Activated CD4-positive, CD25-positive, alpha-beta regulatory T cell treated with anti-CD3 and anti-CD28 coated beads, Interleukin-2, amount 50 U/mL, for 16 hours (primary cell): ENCODE data around the gene ENDOG.
"Not testable (repeated sequence)": the region's sequence is repeated elsewhere in the genome, so short reads cannot be mapped to it uniquely, and the experiment has no call there.

Experiments
- DNase-seq: peaks from one replicate; pipeline ENCODE4 v3.0.0-alpha.2; 2020; ENCODE audit warnings: low read depth, low spot score

Gene ENDOG

DNA sequence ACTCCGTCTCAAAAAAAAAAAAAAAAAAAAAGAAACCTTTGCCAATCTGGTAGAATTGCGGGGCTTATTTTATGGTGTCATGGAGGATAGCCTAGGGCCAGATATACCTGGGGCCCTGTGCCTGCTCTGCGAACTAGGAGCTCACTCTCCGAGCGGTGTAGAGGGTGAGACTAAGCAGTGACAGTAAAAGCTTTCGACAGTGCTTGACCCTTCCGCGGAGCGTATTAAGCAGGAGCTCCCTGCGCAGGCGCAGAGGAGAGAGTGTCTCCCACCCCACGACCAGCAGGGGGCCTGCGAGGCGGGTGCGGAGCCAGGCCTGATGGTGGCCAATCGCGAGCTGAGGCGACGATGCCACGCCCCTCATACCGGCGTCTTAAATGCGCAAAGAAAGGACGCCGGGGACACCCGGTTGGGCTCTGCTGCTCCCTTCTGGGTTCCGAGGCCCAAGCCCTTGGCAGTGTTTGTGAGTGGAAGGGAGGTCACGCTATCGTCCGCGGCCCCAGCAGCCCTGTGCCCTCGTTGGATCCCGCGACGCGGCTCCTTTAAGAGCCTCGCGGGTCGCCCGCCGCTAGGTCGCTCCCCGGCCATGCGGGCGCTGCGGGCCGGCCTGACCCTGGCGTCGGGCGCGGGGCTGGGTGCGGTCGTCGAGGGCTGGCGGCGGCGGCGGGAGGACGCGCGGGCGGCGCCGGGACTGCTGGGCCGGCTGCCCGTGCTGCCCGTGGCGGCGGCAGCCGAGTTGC lies at the start of gene ENDOG:
Gene ENDOG, plus strand, starts transcription at position 402 of the 740 bp plus-strand sequence. Its CDS starts 185 bp downstream, at position 587.
- peak; percentile 96 for DNase-seq

DNA sequence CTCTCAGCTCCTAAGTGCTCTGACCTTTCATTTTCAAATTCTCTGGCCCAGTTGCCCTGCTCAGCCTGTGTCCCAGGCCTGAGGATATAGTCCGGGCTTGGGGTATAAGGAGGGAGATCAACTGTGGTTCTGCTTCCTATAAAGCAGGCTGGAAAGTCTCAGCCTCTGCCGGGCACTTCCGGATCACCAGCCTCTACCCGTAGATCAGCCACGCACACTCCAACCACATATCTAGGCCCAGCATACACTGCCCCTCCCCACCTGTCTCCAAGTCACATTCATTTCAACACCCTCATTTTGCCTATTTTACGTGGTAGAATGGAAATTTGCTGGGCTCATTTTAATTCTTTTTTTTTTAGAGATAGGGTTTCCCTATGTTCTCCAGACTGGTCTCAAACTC lies 49.7 kb upstream of the ENDOG start:
- DNase-seq = no peak

DNA sequence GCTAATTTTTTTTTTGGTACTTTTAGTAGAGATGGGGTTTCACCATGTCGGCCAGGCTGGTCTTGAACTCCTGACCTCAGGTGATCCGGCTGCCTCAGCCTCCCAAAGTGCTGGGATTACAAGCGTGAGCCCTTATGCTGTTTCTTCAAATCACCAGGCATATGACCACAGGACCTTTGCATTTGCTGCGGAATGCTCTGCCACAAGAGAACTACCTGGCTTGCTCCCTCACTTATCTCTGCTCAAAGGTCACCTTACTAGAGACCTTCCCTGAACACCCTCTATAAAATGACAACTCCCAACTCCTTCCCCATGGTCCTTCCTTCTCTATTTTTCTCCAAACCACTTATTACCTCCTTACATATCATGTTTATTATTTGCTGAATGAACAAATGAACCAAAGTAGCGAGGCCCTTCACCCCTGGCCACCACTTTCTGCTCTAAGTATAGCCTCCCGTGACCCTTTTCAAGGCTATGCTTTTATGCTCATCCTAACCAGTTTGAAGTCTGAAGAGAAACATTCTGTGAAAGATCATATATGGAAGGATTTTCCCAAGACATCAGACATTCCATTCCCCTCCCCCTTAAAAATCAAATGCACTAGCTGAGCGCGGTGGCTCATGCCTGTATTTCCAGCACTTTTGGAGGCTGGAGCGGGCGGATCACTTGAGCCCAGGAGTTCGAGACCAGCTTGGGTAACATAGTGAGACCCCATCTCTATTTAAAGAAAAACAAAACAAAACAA lies 47.8 kb upstream of the ENDOG start:
- DNase-seq = no peak

DNA sequence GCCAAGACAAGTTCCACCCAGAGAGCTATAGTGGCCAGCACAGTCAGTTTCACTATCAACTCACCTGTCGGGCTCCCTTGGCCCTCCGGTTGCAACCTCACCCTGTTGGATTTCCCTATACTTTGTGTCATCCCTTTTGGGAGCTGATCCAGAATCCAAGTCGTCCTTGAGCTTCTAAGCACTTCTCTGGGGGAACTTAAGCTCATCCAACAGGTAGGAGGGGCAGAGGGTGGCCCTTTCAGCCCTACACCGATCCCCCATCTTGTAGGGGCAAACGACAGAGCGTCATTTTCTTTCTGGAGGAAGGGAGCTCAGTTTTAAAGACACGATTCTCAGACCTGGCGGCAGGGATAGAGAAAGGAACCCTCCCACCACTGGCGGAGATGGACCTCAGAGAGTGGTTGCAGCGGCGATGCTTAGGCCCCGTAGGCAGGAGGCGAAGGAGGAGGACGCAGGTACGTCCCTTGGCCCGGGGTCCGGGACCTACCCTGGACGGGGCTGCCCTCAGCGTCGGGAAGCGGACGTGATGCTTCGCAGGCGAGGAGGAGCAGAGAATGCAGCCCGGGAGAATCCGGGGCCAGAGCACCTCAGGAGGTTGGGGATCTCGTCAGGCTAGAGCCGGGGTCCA lies 47.1 kb upstream of the ENDOG start:
- no peak for DNase-seq

DNA sequence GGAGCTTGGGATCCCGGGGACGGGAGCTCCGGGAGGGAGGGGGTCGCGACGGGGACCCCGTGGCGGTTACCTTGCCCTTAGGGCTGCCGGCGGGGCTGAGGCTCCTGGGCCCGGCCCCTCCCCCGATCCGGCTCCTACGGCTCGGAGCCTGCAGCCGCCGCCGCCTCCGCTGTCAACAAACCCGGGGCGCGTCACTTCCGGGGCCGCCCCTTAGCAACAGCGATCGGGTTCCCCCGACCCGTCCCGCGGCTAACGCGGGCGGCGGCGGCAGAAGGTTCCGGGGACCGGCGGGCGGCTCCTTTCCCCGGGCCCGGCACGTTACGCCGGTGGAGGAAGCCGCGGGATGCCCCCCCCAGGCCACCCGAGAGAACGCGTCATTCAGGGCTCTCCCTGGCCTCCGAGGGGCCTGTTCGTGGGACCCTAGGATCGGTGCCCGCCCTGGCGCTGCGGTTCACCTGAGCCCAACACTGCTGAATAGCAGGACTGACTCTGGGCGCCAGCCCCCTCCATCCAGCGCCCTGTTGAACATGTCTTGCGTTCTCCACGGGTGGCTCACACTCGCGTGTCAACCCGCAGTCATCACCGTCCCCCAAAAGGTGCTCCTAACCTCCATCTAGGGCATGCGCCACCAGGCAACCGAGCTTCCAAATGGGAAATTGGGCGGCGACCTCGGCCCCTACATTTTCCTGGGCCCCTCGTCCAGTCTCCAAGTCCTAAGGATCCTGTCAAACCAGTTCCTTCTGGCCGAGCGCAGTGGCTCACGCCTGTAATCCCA lies 46.4 kb upstream of the ENDOG start, which contains the start of gene ZER1:
Gene ZER1, minus strand, starts transcription at position 183 of the 775 bp plus-strand sequence. CDS start 16,362 bp downstream, outside the sequence.
- peak; percentile 85 for DNase-seq

DNA sequence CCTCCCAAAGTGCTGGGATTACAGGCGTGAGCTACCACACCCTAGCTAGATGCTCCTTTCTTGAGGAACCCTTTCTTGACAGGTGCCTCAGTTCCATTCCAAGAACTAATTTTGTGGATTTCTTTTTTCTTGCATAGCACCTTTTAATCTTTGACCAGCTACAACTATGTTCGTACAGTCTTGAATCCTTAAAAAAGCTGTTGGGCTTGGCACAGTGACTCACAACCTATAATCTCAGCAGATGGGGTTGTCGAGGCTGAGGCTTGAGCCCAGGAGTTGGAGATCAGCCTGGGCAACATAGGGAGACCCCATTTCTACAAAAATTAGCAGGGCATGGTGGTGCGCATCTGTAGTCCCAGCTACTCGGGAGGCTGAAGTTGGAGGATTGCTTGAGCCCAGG lies 45.3 kb upstream of the ENDOG start:
- DNase-seq = no peak

DNA sequence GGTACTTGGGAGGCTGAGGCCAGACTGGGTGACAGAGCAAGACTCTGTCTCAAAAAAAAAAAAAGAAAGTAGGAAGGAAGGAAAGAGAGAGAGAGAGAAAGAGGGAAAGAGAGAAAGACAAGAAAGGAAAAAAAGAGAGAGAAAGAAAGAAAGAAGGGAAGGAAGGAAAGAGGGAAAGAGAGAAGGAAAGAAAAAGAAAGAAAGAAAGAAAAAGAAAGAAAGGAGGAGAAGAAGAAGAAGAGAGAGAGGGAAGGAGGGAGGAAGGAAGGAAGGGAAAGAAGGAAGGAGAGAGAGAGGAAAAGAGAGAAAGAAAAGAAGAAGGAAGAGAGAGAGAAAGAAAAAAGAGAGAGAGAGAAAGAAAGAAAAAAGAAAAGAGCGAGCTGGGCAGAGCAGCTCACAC lies 43.5 kb upstream of the ENDOG start:
- no peak for DNase-seq

DNA sequence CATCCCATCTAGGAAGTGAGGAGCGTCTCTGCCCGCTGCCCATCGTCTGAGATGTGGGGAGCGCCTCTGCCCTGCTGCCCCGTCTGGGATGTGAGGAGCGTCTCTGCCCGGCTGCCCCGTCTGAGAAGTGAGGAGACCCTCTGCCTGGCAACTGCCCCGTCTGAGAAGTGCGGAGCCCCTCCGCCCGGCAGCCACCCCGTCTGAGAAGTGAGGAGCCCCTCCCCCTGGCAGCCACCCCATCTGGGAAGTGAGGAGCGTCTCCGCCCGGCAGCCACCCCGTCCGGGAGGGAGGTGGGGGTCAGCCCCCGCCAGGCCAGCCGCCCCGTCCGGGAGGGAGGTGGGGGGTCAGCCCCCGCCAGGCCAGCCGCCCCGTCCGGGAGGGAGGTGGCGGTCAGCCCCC lies 38.2 kb upstream of the ENDOG start:
- DNase-seq = not testable (repeated sequence)

DNA sequence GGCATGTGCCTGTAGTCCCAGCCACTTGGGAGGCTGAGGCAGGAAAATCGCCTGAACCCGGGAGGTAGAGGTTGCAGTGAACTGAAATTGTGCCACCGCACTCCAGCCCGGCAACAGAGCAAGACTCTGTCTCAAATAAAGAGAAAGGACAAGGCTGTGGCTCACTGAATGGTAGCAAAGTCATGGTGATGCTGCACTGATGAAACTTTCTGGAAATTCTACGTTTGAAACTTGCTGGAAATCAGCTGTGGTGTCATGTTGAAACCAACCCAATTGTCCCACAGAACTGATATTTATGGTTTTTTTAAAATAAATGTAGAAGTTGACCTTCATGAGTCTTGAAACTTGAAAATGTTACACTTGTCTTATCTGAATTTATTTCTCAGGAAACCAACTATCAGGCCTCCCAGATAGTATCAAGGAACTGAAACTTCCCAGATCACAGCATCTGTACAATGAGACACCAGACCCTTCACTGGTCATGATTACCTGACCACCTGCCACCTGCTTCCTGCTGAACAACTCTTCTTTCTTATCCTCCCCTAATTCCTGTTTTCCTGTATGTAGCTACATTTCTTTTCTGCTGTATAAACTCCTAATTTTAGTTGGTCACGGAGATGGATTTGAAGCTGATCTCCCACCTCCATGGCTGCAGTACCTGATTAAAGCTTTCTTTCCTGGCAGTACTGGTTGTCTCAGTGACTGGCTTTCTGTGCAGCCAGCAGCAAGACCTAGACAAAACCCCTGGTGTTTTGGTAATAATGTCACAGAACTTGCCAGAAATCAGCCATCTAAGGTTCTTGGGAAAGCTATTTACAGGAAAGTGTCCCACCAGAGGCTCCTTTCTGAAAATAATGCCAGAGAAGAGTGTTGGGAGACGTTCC lies 36.9 kb upstream of the ENDOG start:
- no peak for DNase-seq

DNA sequence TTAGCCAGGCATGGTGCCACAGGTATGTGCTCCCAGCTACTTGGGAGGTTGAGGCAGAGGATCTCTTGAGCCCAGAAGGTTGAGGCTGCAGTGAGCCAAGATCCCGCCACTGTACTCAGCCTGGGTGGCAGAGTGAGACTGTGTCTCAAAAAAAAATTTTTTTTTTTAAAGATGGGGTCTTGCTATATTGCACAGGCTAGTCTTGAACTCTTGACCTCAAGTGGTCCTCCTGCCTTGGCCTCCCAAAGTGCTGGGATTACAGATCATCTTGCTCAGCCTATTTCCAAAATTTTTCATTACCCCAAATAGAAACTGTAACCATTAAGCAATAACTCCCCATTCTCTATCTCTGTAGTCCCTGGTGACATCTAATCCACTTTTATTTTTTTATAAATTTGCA lies 35.6 kb upstream of the ENDOG start:
- no peak for DNase-seq

DNA sequence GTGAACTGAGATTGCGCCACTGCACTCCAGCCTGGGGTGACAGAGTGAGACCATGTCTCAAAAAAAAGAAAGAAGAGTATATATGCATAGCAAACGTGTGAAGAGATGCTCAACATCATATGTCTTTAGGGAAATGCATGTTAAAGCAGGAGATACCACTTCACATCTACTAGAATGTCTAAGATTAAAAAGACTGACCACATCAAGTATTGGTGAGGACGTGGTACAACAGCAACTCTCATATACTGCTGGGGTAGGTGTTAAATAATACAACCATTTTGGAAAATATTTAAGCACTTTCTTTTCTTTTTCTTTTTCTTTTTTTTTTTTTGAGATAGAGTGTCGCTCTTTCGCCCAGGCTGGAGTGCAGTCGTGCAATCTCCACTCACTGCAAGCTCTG lies 32.9 kb upstream of the ENDOG start:
- no peak for DNase-seq

DNA sequence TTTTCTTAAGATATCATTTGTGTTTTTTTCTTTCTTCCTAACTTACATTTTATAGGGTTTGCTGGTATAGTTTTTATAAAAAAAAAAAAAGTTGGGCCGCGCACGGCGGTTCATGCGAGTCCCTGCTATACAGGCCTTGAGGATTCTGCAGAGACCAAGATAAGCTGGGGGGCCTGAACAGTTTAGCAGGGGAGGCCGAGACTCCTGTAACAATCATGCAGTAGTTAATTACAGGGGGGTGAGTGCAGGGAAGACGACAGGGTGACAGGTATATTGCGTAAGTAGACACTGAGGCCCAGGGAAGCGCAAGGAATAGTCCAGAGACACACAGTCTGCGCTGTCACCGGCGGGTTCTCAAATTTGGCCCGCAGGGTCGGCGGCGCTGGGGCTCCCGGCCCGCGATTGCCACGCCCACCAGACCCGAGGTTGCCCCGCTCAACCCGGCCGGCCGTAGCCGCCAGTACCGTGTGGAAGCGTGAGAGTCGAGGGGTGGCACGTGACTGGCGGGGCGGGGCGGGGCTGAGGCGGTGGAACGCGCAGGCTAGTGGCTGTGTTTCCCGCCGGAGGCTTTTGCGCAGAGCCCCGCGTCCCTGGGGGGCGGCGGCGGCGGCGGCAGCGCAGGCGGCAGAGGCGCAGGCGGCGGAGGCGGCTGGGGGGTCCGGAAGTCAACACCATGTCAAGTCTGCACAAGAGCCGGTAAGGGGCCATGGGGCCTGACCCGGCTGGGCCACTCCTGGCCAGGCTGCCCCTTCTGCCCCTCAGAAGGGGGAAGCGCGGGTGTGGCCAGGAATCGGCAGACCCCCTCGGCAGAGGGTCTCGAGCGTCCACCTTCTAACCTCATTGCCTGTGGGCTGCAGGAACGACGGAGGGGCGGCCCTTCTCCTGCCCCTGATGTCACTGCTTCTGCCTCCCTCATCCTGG lies 31.4 kb upstream of the ENDOG start, which contains the start of gene TBC1D13:
Gene TBC1D13, plus strand, starts transcription at position 573 of the 921 bp plus-strand sequence. Its CDS starts 101 bp downstream, at position 674.
- peak; percentile 80 for DNase-seq

DNA sequence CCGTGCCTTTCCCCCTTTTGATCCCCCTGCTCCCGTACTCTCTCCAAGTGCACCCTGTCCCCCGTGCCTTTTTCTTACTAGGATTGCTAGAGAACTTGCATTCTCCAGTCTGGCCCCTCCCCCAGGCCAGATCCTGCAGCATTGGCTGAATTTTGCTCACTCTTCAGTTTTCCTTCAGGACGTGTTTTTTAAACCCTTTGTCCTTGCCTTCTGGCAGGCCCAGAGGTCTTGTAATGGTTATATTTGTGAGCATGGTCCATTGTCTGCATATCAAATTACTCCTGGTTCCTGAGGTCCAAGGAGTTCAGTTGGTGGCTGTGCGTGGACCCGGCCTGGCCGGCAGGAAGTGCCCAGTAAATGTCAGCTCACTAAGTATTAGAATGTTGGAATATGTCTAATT lies 30.6 kb upstream of the ENDOG start:
- DNase-seq = no peak

DNA sequence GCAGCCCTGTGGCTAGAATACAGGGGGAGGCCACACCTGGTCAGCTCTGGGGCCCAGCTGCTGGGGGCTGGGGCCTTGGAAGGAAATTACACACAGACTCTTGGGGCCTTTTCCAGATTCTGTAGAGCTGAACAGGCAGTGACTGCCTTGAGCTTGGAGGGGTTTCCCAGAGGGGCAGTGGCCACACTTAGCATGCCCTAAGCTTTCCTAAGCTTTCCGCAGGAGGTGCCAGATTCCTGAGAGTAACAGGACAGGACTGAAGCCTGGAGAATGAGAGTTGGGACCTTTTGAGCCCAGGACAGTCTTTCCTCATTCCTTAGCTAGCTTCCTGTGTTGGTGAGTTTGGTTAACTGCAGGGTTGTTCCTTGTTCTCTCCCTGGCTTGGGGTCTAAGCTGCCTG lies 29.9 kb upstream of the ENDOG start:
- DNase-seq = no peak

DNA sequence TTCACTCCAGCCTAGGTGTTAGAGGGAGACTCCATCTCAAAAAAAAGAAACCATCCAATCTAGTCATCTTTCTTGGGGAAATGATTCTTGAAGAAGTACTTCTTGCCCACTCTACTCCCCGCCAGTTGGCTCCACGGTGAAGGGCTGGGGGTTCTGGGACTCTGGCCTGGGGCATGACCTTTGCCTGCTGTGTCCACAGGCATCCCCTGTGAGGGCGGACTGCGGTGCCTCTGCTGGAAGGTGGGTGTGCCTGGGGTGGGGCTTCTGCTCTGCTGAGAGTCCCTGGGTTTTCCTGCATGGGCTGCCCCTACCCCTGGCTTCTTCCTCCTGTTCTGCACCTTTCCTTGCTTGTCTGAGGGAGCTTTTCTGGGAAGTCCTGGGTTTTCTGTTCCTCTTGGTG lies 27.8 kb upstream of the ENDOG start:
- DNase-seq = no peak

DNA sequence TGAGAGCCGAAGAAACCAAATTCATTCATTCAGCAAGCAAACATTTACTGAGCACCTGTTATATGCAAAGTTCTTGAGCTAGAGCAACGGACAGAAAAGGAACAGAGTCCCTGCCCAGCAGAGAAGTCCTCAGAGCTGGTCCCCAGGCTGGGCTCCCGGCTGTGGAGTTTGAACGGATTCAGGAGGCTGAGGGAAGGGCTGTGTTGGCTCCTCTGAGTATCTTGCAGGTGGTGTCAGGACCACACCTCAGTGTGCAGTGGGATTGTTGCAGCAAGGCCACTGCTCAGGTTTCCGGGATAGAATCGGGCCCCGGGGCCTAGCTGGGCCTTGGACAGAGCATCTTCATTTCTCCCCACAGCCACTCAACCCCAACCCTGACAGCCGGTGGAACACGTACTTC lies 26.2 kb upstream of the ENDOG start:
- DNase-seq = no peak

DNA sequence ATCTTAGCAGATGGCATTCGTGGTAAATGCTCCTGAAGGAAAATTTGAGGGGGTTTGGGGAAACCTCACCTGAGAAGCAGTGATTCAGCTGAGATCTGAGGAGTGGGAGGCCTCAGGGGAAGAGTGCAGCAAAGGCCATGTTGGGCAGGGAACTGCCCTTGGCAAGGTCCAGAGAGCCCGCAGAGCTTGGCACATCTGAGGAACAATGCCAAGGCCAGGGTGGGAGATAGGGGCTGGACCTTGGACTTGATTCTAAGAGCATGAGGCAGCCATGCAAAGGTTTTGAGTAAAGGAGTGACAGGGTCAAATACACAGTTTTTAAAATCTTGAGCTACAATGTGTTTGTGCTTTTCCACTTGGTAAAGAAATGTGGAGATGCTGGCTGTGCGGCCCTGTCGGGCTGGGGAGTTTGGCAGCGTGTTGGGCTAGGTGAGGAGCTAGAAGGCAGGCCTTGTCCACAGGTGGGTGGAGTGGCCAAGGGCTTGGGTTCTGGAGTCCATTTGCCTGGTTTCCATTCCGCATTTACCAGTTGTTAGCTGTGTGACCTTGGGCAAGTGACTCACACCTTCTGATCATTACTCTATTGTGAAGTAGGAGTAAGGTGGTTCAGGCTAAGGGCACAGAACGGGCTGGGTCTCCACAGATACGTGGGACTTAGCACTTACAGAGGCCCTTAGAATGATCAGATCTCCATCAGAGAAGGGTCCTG lies 25.2 kb upstream of the ENDOG start:
- DNase-seq = no peak

DNA sequence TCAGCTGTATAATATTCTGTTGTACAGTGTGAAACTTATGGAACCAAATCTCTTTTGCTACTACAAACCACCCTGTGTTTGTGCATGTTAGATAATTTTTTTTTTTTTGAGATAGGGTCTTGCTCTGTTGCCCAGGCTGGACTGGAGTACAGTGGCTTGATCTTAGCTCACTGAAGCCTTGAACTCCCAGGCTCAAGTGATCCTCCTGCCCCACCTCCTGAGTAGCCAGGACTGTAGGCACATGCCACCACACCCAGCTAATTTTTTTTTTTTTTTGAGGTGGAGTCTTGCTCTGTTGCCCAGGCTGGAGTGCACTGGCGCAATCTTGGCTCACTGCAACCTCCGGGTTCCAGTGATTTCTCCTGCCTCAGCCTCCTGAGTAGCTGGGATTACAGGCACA lies 23.3 kb upstream of the ENDOG start:
- not testable (repeated sequence) for DNase-seq

DNA sequence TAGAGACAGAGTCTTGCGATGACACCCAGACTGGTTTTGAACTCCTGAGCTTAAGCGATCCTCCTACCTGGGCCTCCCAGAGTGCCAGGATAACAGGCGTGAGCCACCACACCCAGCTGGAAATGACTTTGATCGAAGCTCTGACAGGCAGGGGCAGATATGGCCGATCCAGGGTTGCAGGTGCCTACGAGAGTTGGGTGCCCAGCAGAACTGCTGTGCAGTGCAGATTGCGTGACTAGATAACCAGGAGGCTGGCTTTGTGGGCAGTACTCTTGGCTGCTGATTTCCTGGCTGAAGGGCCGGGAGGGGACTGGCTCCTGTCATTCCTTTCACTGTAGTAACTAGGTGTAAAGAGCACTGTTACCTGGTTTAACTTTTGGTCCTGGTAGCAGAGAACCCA lies 19.4 kb upstream of the ENDOG start:
- DNase-seq = no peak
